K562 (cell line): ENCODE measurements around the gene ACSL3. TPM values are rescaled to one million over a fixed set of nuclear protein-coding genes. Genes with fewer than 3 reads are reported as not detected.

ENCODE experiments used
- BRD4 ChIP-seq: fragments of 200-600 bp; sonication (generic); IDR thresholded peaks from 2 replicates; pipeline ENCODE4 v1.6.1; 2017; ENCODE audit warnings: inconsistent platforms
- CHD4 ChIP-seq: fragments of 200-600 bp; sonication (generic); IDR thresholded peaks from 3 replicates; pipeline ENCODE4 v1.6.1; 2012; ENCODE audit warnings: low read depth, mild to moderate bottlenecking, mixed read lengths, low read length, inconsistent platforms; ENCODE audit not compliant: insufficient read depth, insufficient replicate concordance, poor library complexity, severe bottlenecking
- CSDE1 ChIP-seq, 2 experiments: fragments of 450-650 bp; IDR thresholded peaks; 2 replicates each; pipeline ENCODE4 v1.6.1; 2016; ENCODE audit warnings: mild to moderate bottlenecking in 1 of 2
- CTBP1 ChIP-seq: fragments of 450-650 bp; IDR thresholded peaks from 2 replicates; pipeline ENCODE4 v1.6.1; 2016; ENCODE audit warnings: borderline replicate concordance
- CTCF ChIP-seq, 3 experiments: IDR thresholded peaks in 2 of 3; conservative IDR thresholded peaks in 1 of 3; 2 replicates each; pipeline ENCODE4 v1.5.1; 2011 to 2012; ENCODE audit warnings: low read length in 3 of 3, mild to moderate bottlenecking in 3 of 3, control low read depth in 2 of 3, improper control_type of control experiment in 1 of 3, inconsistent platforms in 1 of 3, low read depth in 1 of 3, mixed read lengths in 1 of 3, moderate library complexity in 1 of 3; ENCODE audit not compliant: insufficient read depth in 2 of 3
- GTF2A2 ChIP-seq: IDR thresholded peaks from 2 replicates; pipeline ENCODE4 v1.6.1; 2016; ENCODE audit warnings: mild to moderate bottlenecking, missing genetic modification characterization, missing compliant biosample characterization
- HNRNPK ChIP-seq: fragments of 200-400 bp; formaldehyde crosslinking; IDR thresholded peaks from one replicate; pipeline ENCODE4 v1.6.1; 2018; ENCODE audit warnings: mild to moderate bottlenecking, low read depth, low read length; ENCODE audit not compliant: poor library complexity, severe bottlenecking
- KDM1A ChIP-seq, 2 experiments: fragments of 450-650 bp; IDR thresholded peaks; 2 replicates each; pipeline ENCODE4 v1.6.1; 2016; ENCODE audit warnings: mild to moderate bottlenecking in 2 of 2
- MEIS2 ChIP-seq: fragments of 450-650 bp; IDR thresholded peaks from 2 replicates; pipeline ENCODE4 v1.6.1; 2014; ENCODE audit warnings: mild to moderate bottlenecking; ENCODE audit not compliant: partially characterized antibody
- MTA3 ChIP-seq: fragments of 450-650 bp; formaldehyde crosslinking; IDR thresholded peaks from 2 replicates; pipeline ENCODE4 v1.6.1; 2017; ENCODE audit warnings: mild to moderate bottlenecking, borderline replicate concordance
- PHB ChIP-seq: fragments of 250-450 bp; sonication (Bioruptor Pico); IDR thresholded peaks from 2 replicates; pipeline ENCODE4 v1.5.0; 2021
- PTBP1 ChIP-seq: fragments of 200-400 bp; formaldehyde crosslinking; IDR thresholded peaks from 2 replicates; pipeline ENCODE4 v1.6.1; 2017; ENCODE audit warnings: low read depth, low read length
- PTTG1 ChIP-seq: fragments of 450-650 bp; IDR thresholded peaks from 2 replicates; pipeline ENCODE4 v1.6.1; 2016; ENCODE audit warnings: low read depth, mild to moderate bottlenecking, missing genetic modification characterization, missing compliant biosample characterization
- SAP30 ChIP-seq: fragments of 200-600 bp; sonication (generic); IDR thresholded peaks from 2 replicates; pipeline ENCODE4 v1.6.1; 2012; ENCODE audit warnings: borderline replicate concordance, low read depth, mild to moderate bottlenecking, moderate library complexity, low read length, control low read depth, inconsistent platforms; ENCODE audit not compliant: insufficient read depth, poor library complexity, severe bottlenecking
- SETDB1 ChIP-seq: IDR thresholded peaks from one replicate; pipeline ENCODE4 v1.6.1; 2012; ENCODE audit warnings: low read length, control low read depth, inconsistent platforms
- STAT5A ChIP-seq: IDR thresholded peaks from 2 replicates; pipeline ENCODE4 v1.6.1; 2012; ENCODE audit warnings: low read length, inconsistent platforms, borderline replicate concordance
- TEAD4 ChIP-seq, 2 experiments: sonication (generic) in 1 of 2; formaldehyde crosslinking in 1 of 2; IDR thresholded peaks; 2 replicates each; pipeline versions ENCODE4 v1.6.1 to v1.8.0; 2012 to 2022; ENCODE audit warnings: borderline replicate concordance in 1 of 2, inconsistent platforms in 1 of 2, low read length in 1 of 2, mild to moderate bottlenecking in 1 of 2, missing genetic modification reagents in 1 of 2
- ZBTB5 ChIP-seq: fragments of 450-650 bp; IDR thresholded peaks from 2 replicates; pipeline ENCODE4 v1.6.1; 2017; ENCODE audit warnings: antibody characterized with exemption
- ZKSCAN1 ChIP-seq: fragments of 150-350 bp; IDR thresholded peaks from 2 replicates; pipeline ENCODE4 v1.6.1; 2016; ENCODE audit warnings: low read depth, low read length
- ZNF583 ChIP-seq: fragments of 250-450 bp; sonication (Bioruptor Pico); IDR thresholded peaks from 2 replicates; pipeline ENCODE4 v1.4.0; 2020
- ZNF695 ChIP-seq: fragments of 450-650 bp; formaldehyde crosslinking; IDR thresholded peaks from 2 replicates; pipeline ENCODE4 v1.4.0; 2020; ENCODE audit warnings: mild to moderate bottlenecking, moderate library complexity
- ZNF717 ChIP-seq: fragments of 250-450 bp; sonication (Bioruptor Pico); IDR thresholded peaks from 2 replicates; pipeline ENCODE4 v1.5.0; 2021
- ZNF740 ChIP-seq, 3 experiments: fragments of 200-800 bp in 1 of 3; sonication (Bioruptor generic) in 1 of 3; sonication (generic) in 1 of 3; formaldehyde crosslinking in 1 of 3; IDR thresholded peaks; 2 replicates each; pipeline versions ENCODE4 v1.6.1 to v1.8.0; 2016 to 2022; ENCODE audit warnings: mild to moderate bottlenecking in 2 of 3, missing compliant biosample characterization in 2 of 3, missing genetic modification characterization in 2 of 3, missing genetic modification reagents in 1 of 3
- polyA plus RNA-seq, 8 experiments: library from polyadenylated mRNA; depleted of rRNA in 4 of 8; stranded (reverse) in 5 of 8; unstranded in 3 of 8; fragments of >200 nt; fragmentation: Nextera tagmentation in 2 of 8; fragmentation: Illumina TruSeq in 1 of 8; extraction: Ambion mirVana in 2 of 8; extraction: Trizol in 1 of 8; gene quantifications; 2 replicates each; pipeline versions ENCODE4 v1.2.1 to v1.2.3, GENCODE V29; 2011 to 2014; ENCODE audit warnings: inconsistent platforms in 1 of 8, missing spikeins in 1 of 8
- total RNA-seq, 7 experiments: library from RNA; depleted of rRNA in 6 of 7; stranded (reverse); fragments of >200 nt in 6 of 7; fragmentation: Illumina TruSeq in 2 of 7; extraction: Trizol in 2 of 7; gene quantifications; 2 replicates each; pipeline versions ENCODE4 v1.2.1 to v1.2.3, GENCODE V29; 2011 to 2021; ENCODE audit warnings: low replicate concordance in 1 of 7

The ACSL3 gene
- total and polyA plus RNA-seq, 9 of the 15 experiments (the other 6 are each of a cell fraction or from before 2014, with no cell fraction given), result 21.3 to 123 (median 85.2) TPM

DNA sequence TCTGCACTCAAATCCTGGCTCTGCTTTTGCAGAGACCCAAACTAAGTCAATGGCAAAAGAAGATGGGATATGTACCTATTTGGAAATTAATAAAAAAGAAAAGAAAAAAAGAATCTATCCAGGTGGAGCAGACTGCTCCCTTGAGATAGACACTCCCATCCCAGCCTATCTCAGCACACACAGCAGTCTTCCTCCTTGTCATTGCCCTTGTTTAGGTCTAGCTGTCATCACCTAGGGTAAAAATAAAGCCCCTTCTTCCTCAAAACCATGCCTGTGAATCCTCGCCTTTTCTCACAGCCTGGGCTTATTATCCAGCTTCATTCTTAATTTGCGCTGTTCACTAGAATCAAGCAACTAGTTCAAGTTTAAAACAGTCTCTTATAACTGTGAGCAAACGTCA, 30.7 kb upstream of the ACSL3 start (continued):
- no peak for TF ChIP-seq ZNF717 (CRISPR knock-in tag)
- TF ChIP-seq SETDB1, result no peak
- TF ChIP-seq BRD4, result no peak
- TF ChIP-seq PHB (CRISPR knock-in tag), result no peak
- TF ChIP-seq ZNF740 (CRISPR knock-in tag; IDR thresholded peaks at IDR 0.05), result no peak
- TF ChIP-seq ZNF740 (tag; IDR thresholded peaks at IDR 0.05), result no peak
- TF ChIP-seq HNRNPK, result no peak
- TF ChIP-seq ZKSCAN1, result no peak
- TF ChIP-seq CSDE1 (IDR thresholded peaks at IDR 0.05), result no peak
- TF ChIP-seq MTA3, result no peak
- TF ChIP-seq CTCF (IDR thresholded peaks at IDR 0.05 in 2 of 3, conservative IDR thresholded peaks at IDR 0.05 in 1 of 3; ENCODE audit: insufficient read depth in 2 of 3, low read depth in 1 of 3, low read length in 3 of 3), result no peak
- no peak for TF ChIP-seq KDM1A (IDR thresholded peaks at IDR 0.05)
- peak; percentile 58 for TF ChIP-seq STAT5A
- TF ChIP-seq ZNF583 (CRISPR knock-in tag), result no peak
- no peak for TF ChIP-seq GTF2A2 (tag)
- TF ChIP-seq TEAD4 (IDR thresholded peaks at IDR 0.05; ENCODE audit: low read length), result peak; percentile 85
- TF ChIP-seq TEAD4 (CRISPR knock-in tag; IDR thresholded peaks at IDR 0.05; ENCODE audit: borderline replicate concordance), result no peak
- TF ChIP-seq CHD4, result no peak
- no peak for TF ChIP-seq PTBP1
- no peak for TF ChIP-seq ZBTB5
- no peak for TF ChIP-seq CTBP1
- TF ChIP-seq ZNF695, result no peak
- TF ChIP-seq MEIS2, result peak; percentile 97
- no peak for TF ChIP-seq PTTG1 (tag)
- TF ChIP-seq SAP30, result no peak
